H1 (cell line): ENCODE measurements around the gene GBGT1. TPM values are rescaled to one million over a fixed set of nuclear protein-coding genes. Genes with fewer than 3 reads are reported as not detected.

Experiments used
- CTCF ChIA-PET: fragments of 300-600 bp; sonication (Branson Sonifier 250); formaldehyde crosslinking; loops from one replicate; lab custom pipeline; 2021; ENCODE audit not compliant: partially characterized antibody; lab: Charles Lee
- POLR2A ChIA-PET: fragments of 300-600 bp; sonication (Branson Sonifier 250); formaldehyde crosslinking; loops from one replicate; lab custom pipeline; 2021; ENCODE audit warnings: inconsistent platforms; ENCODE audit not compliant: partially characterized antibody; lab: Charles Lee
- DNase-seq, 2 experiments: peaks; one replicate each; pipeline versions ENCODE4 v3.0.0 to v3.0.0-alpha.2; 2010 to 2022; ENCODE audit warnings: low spot score in 2 of 2, low read depth in 1 of 2, mixed read lengths in 1 of 2
- FAIRE-seq: peaks from 2 replicates; lab custom pipeline; 2011; peaks lifted over from hg19 to GRCh38; lab: Jason Lieb, UNC
- H2AFZ ChIP-seq: 2 replicates; pipeline ENCODE4 v1.8.1; 2012; ENCODE audit warnings: low read length, inconsistent platforms
- H2AK5ac ChIP-seq: 2 replicates; pipeline ENCODE4 v1.6.1; 2013; ENCODE audit warnings: low read depth, low read length
- H2BK120ac ChIP-seq: replicated peaks from 2 replicates; pipeline ENCODE3; 2013; ENCODE audit warnings: low read depth, low read length, inconsistent platforms
- H2BK12ac ChIP-seq: 2 replicates; pipeline ENCODE4 v1.6.1; 2013; ENCODE audit warnings: low read depth, low read length
- H2BK15ac ChIP-seq: 2 replicates; pipeline ENCODE4 v1.6.1; 2013; ENCODE audit warnings: low read length
- H2BK20ac ChIP-seq: 2 replicates; pipeline ENCODE4 v1.6.1; 2013; ENCODE audit warnings: low read length
- H2BK5ac ChIP-seq: 2 replicates; pipeline ENCODE4 v1.6.1; 2013; ENCODE audit warnings: low read depth, low read length
- H3K14ac ChIP-seq: 2 replicates; pipeline ENCODE4 v1.6.1; 2013; ENCODE audit warnings: inconsistent platforms; ENCODE audit not compliant: insufficient read length
- H3K18ac ChIP-seq: 2 replicates; pipeline ENCODE4 v1.6.1; 2013; ENCODE audit warnings: low read length; ENCODE audit errors: extremely low read depth
- H3K23ac ChIP-seq: 2 replicates; pipeline ENCODE4 v1.6.1; 2013; ENCODE audit warnings: inconsistent platforms; ENCODE audit not compliant: insufficient read length
- H3K23me2 ChIP-seq: 2 replicates; pipeline ENCODE4 v1.6.1; 2013; ENCODE audit warnings: low read depth, low read length
- H3K27ac ChIP-seq: 2 replicates; pipeline ENCODE4 v1.6.1; 2011; ENCODE audit warnings: low read depth, low read length, inconsistent platforms
- H3K27me3 ChIP-seq, 4 experiments: replicated peaks in 1 of 4; 1 replicate in 1 of 4; 2 replicates in 3 of 4; pipeline versions ENCODE4 v1.6.1 to v1.8.1; 2011 to 2013; ENCODE audit warnings: low read length in 3 of 4, mild to moderate bottlenecking in 3 of 4, inconsistent platforms in 2 of 4, mixed read lengths in 2 of 4, moderate library complexity in 1 of 4; ENCODE audit not compliant: control insufficient read depth in 3 of 4, insufficient read depth in 3 of 4; ENCODE audit errors: extremely low read depth in 1 of 4
- H3K36me3 ChIP-seq, 4 experiments: 2 replicates each; pipeline versions ENCODE4 v1.6.1 to v1.8.1; 2011 to 2013; ENCODE audit warnings: mild to moderate bottlenecking in 4 of 4, low read length in 3 of 4, moderate library complexity in 2 of 4, control low read depth in 1 of 4, inconsistent platforms in 1 of 4; ENCODE audit not compliant: insufficient read depth in 4 of 4, control insufficient read depth in 2 of 4
- H3K4ac ChIP-seq: replicated peaks from 2 replicates; pipeline ENCODE3; 2013; ENCODE audit warnings: low read length, low read depth, mixed read lengths, inconsistent platforms; ENCODE audit not compliant: insufficient read length
- H3K4me1 ChIP-seq, 4 experiments: replicated peaks in 1 of 4; 1 replicate in 1 of 4; 2 replicates in 3 of 4; pipeline versions ENCODE4 v1.6.1 to v1.8.1; 2011 to 2013; ENCODE audit warnings: low read length in 3 of 4, inconsistent platforms in 2 of 4, mixed read lengths in 1 of 4; ENCODE audit not compliant: insufficient read depth in 4 of 4, control insufficient read depth in 3 of 4
- H3K4me2 ChIP-seq, 2 experiments: 2 replicates each; pipeline versions ENCODE4 v1.6.1 to v1.8.1; 2011 to 2013; ENCODE audit warnings: low read depth in 2 of 2, low read length in 2 of 2, control low read depth in 1 of 2, inconsistent platforms in 1 of 2, mild to moderate bottlenecking in 1 of 2; ENCODE audit not compliant: insufficient read depth in 1 of 2
- H3K4me3 ChIP-seq, 4 experiments: fragments of 200-600, 300-600 bp in 1 of 4; sonication (generic), shearing (Covaris generic), sonication (Bioruptor Twin) in 1 of 4; 2 replicates each; pipeline versions ENCODE4 v1.5.1 to v1.8.1; 2011 to 2016; ENCODE audit warnings: low read length in 4 of 4, low read depth in 3 of 4, control low read depth in 2 of 4, inconsistent platforms in 2 of 4, mild to moderate bottlenecking in 2 of 4, mixed read lengths in 1 of 4, moderate library complexity in 1 of 4; ENCODE audit not compliant: insufficient read depth in 2 of 4; ENCODE audit errors: extremely low read depth in 1 of 4
- H3K56ac ChIP-seq: replicated peaks from 2 replicates; pipeline ENCODE3; 2013; ENCODE audit warnings: low read depth, mild to moderate bottlenecking, mixed read lengths, low read length, inconsistent platforms; ENCODE audit not compliant: insufficient read length
- H3K79me1 ChIP-seq: 2 replicates; pipeline ENCODE4 v1.6.1; 2013; ENCODE audit warnings: low read depth, low read length, control low read depth
- H3K79me2 ChIP-seq, 2 experiments: 2 replicates each; pipeline versions ENCODE4 v1.6.1 to v1.8.1; 2012 to 2013; ENCODE audit warnings: low read length in 2 of 2, mild to moderate bottlenecking in 2 of 2, inconsistent platforms in 1 of 2; ENCODE audit not compliant: insufficient read depth in 2 of 2, control insufficient read depth in 1 of 2
- H3K9ac ChIP-seq, 4 experiments: replicated peaks in 1 of 4; 1 replicate in 1 of 4; 2 replicates in 3 of 4; pipeline versions ENCODE4 v1.6.1 to v1.8.1; 2011 to 2013; ENCODE audit warnings: low read depth in 3 of 4, low read length in 3 of 4, control low read depth in 2 of 4, mild to moderate bottlenecking in 2 of 4, moderate library complexity in 2 of 4, inconsistent platforms in 1 of 4; ENCODE audit errors: extremely low read depth in 1 of 4
- H3K9me3 ChIP-seq, 2 experiments: 2 replicates each; pipeline versions ENCODE4 v1.6.1 to v1.8.1; 2012 to 2013; ENCODE audit warnings: mild to moderate bottlenecking in 2 of 2, moderate library complexity in 2 of 2, control low read depth in 1 of 2, inconsistent platforms in 1 of 2, low read depth in 1 of 2, low read length in 1 of 2, mixed read lengths in 1 of 2; ENCODE audit not compliant: insufficient read depth in 2 of 2
- H4K20me1 ChIP-seq, 2 experiments: replicated peaks in 1 of 2; 2 replicates each; pipeline versions ENCODE3 to v1.8.1; 2011 to 2013; ENCODE audit warnings: inconsistent platforms in 2 of 2, low read length in 2 of 2, mild to moderate bottlenecking in 1 of 2; ENCODE audit not compliant: insufficient read depth in 2 of 2, control insufficient read depth in 1 of 2
- H4K5ac ChIP-seq: 2 replicates; pipeline ENCODE4 v1.6.1; 2013; ENCODE audit warnings: low read length, low read depth, mixed read lengths, inconsistent platforms; ENCODE audit not compliant: insufficient read length
- H4K8ac ChIP-seq: 2 replicates; pipeline ENCODE4 v1.8.0; 2013; ENCODE audit warnings: mild to moderate bottlenecking, moderate library complexity, low read length, inconsistent platforms; ENCODE audit not compliant: insufficient read depth; ENCODE audit errors: extremely low read depth
- H4K91ac ChIP-seq: replicated peaks from 2 replicates; pipeline ENCODE3; 2013; ENCODE audit warnings: low read length, mixed read lengths, inconsistent platforms; ENCODE audit not compliant: insufficient read length
- BCL11A ChIP-seq, 2 experiments: IDR thresholded peaks; one replicate each; pipeline ENCODE4 v1.6.1; 2011; ENCODE audit warnings: low read depth in 2 of 2, low read length in 2 of 2, mild to moderate bottlenecking in 2 of 2
- CTCF ChIP-seq, 3 experiments: IDR thresholded peaks; 1 replicate in 2 of 3; 2 replicates in 1 of 3; pipeline versions ENCODE4 v1.5.1 to v1.6.1; 2011; ENCODE audit warnings: low read length in 3 of 3, mild to moderate bottlenecking in 3 of 3, inconsistent platforms in 2 of 3, low read depth in 1 of 3, moderate library complexity in 1 of 3; ENCODE audit not compliant: insufficient read depth in 1 of 3; ENCODE audit errors: control extremely low read depth in 1 of 3
- E2F6 ChIP-seq: IDR thresholded peaks from 2 replicates; pipeline ENCODE4 v1.6.1; 2012; ENCODE audit warnings: inconsistent platforms
- EZH2 ChIP-seq: fragments of 200-600 bp; sonication (generic); IDR thresholded peaks from 2 replicates; pipeline ENCODE4 v1.7.1; 2012; ENCODE audit warnings: low read depth, mild to moderate bottlenecking, moderate library complexity, low read length, inconsistent platforms; ENCODE audit not compliant: severe bottlenecking
- FOSL1 ChIP-seq: IDR thresholded peaks from 2 replicates; pipeline ENCODE4 v1.6.1; 2011; ENCODE audit warnings: mild to moderate bottlenecking, low read depth, low read length, moderate library complexity; ENCODE audit not compliant: insufficient read depth
- KDM5A ChIP-seq: fragments of 200-600 bp; IDR thresholded peaks from 2 replicates; pipeline ENCODE4 v1.7.1; 2012; ENCODE audit warnings: mild to moderate bottlenecking, low read length, inconsistent platforms, mixed read lengths
- NANOG ChIP-seq: IDR thresholded peaks from 2 replicates; pipeline ENCODE4 v1.6.1; 2011; ENCODE audit warnings: low read length, low read depth, mild to moderate bottlenecking, inconsistent platforms; ENCODE audit not compliant: insufficient read depth, poor library complexity, severe bottlenecking
- NRF1 ChIP-seq: IDR thresholded peaks from 2 replicates; pipeline ENCODE4 v1.6.1; 2011; ENCODE audit warnings: mild to moderate bottlenecking, low read depth, low read length, improper control_type of control experiment
- RAD21 ChIP-seq, 2 experiments: IDR thresholded peaks in 1 of 2; conservative IDR thresholded peaks in 1 of 2; 2 replicates each; pipeline ENCODE4 v1.6.1; 2011; ENCODE audit warnings: low read depth in 2 of 2, low read length in 2 of 2, improper control_type of control experiment in 1 of 2, inconsistent platforms in 1 of 2, mild to moderate bottlenecking in 1 of 2, moderate library complexity in 1 of 2
- RBBP5 ChIP-seq: IDR thresholded peaks from 2 replicates; pipeline ENCODE4 v1.7.1; 2012; ENCODE audit warnings: low read depth, mild to moderate bottlenecking, inconsistent platforms, low read length, moderate library complexity, borderline replicate concordance
- WGBS, 2 experiments: shearing (Covaris generic) in 1 of 2; methylation state at CpG; one replicate each; pipeline versions ENCODE4 v1.1.6 to v1.1.7; 2013 to 2015; ENCODE audit warnings: low lambda C conversion rate in 2 of 2, mixed read lengths in 2 of 2, inconsistent platforms in 1 of 2, low coverage in 1 of 2, missing lambda C conversion rate in 1 of 2; ENCODE audit not compliant: insufficient replicate concordance in 2 of 2, insufficient coverage in 1 of 2, insufficient read length in 1 of 2; ENCODE audit errors: extremely low coverage in 1 of 2, missing lambda C conversion rate in 1 of 2; 5-methylcytosine and 5-hydroxymethylcytosine counted together
- polyA plus RNA-seq, 7 experiments: library from polyadenylated mRNA; depleted of rRNA in 3 of 7; stranded (reverse) in 5 of 7; unstranded in 2 of 7; fragments of >200 nt in 5 of 7; fragments of 200-250 nt in 2 of 7; gene quantifications; 1 replicate in 5 of 7; 2 replicates in 1 of 7; 4 replicates in 1 of 7; pipeline versions ENCODE4 v1.2.1 to v1.2.3, GENCODE V29; 2011 to 2013; ENCODE audit warnings: missing spikeins in 2 of 7, mixed read lengths in 2 of 7
- total RNA-seq: library from RNA; stranded (reverse); fragmentation: NEBNext Ultra II Directional; extraction: Animal tissue kit (Norgen Biotek cat#: 25700); gene quantifications from 2 replicates; pipeline ENCODE4 v1.2.1, GENCODE V29; 2021

The GBGT1 gene
- total and polyA plus RNA-seq, 2 of the 8 experiments (the other 6 are each of a cell fraction or from before 2014, with no cell fraction given): 7.1 to 9.7 TPM

GRCh38 chr9:133210609-133211008 is 46.9 kb upstream of the GBGT1 start:
- Histone ChIP-seq H3K27me3 (peaks cover 10 to 38% (median 33%) of the 10 kb centered on the region in 4 experiments), H2BK5ac (no peak overlapping the region), H2BK120ac (no peak overlapping the region), H3K9ac (no peak overlapping the region), H3K18ac (no peak overlapping the region), H3K23me2 (no peaks in the 10 kb centered on the region), H3K4me1 (no peaks in the 10 kb centered on the region), H3K9me3 (no peaks in the 10 kb centered on the region), H3K27ac (no peak overlapping the region), H3K23ac (no peak overlapping the region), H2AK5ac (no peak overlapping the region), H3K79me2 (no peaks in the 10 kb centered on the region), H2BK12ac (no peak overlapping the region), H3K36me3 (no peaks in the 10 kb centered on the region), H4K91ac (no peak overlapping the region), H3K4ac (no peak overlapping the region), H3K14ac (no peak overlapping the region), H2BK15ac (no peak overlapping the region), H3K56ac (no peak overlapping the region), H3K4me2 (no peak overlapping the region), H4K8ac (no peak overlapping the region), H2BK20ac (no peak overlapping the region), H4K5ac (no peak overlapping the region), H2AFZ (no peak overlapping the region), H4K20me1 (no peaks in the 10 kb centered on the region), H3K79me1 (no peaks in the 10 kb centered on the region), H3K4me3 (no peak overlapping the region)
- ChIA-PET CTCF (interaction anchor here (1.1 kb wide), 1 partner anchor 24 kb away, joined by 3 read pairs; no protein-coding TSS in a partner anchor), POLR2A (no interaction called here)
- WGBS, 2 experiments: 87% methylated on average over 7 of the region's 7 CpGs; no CpG with 5 or more reads in 1 of the 2 experiments
- DNase-seq (no peak), FAIRE-seq (no peak)
- no peak for TF ChIP-seq CTCF (IDR thresholded peaks at IDR 0.05; ENCODE audit: control extremely low read depth in 1 of 3, insufficient read depth in 1 of 3, low read depth in 1 of 3, low read length in 3 of 3)
- TF ChIP-seq NRF1: no peak
- no peak for TF ChIP-seq NANOG
- TF ChIP-seq EZH2: no peak
- TF ChIP-seq KDM5A: no peak
- no peak for TF ChIP-seq BCL11A (IDR thresholded peaks at IDR 0.05; ENCODE audit: low read depth in 2 of 2, low read length in 2 of 2)
- no peak for TF ChIP-seq RAD21 (IDR thresholded peaks at IDR 0.05 in 1 of 2, conservative IDR thresholded peaks at IDR 0.05 in 1 of 2; ENCODE audit: low read depth in 2 of 2, low read length in 2 of 2)
- no peak for TF ChIP-seq FOSL1
- no peak for TF ChIP-seq RBBP5
- no peak for TF ChIP-seq E2F6
